Activated CD8-positive, alpha-beta T cell treated with anti-CD3 and anti-CD28 coated beads for 36 hours (primary cell): Measurements from ENCODE around the gene SH3BP1. TPM values are rescaled to one million over a fixed set of nuclear protein-coding genes. Genes with fewer than 3 reads are reported as not detected.

ENCODE experiments used
- ATAC-seq: fragments of 200-7000 bp; cut with Tn5 transposase; one replicate; pipeline ENCODE4 v1.10.0; 2021; ENCODE audit warnings: mild to moderate bottlenecking, moderate library complexity
- CTCF ChIA-PET: fragments of 350-600 bp; sonication (Branson Sonifier 250); formaldehyde crosslinking; loops from one replicate; lab custom pipeline; 2021; ENCODE audit warnings: antibody characterized with exemption; lab: Charles Lee
- POLR2A ChIA-PET: fragments of 350-600 bp; sonication (Branson Sonifier 250); formaldehyde crosslinking; loops from one replicate; lab custom pipeline; 2021; ENCODE audit warnings: antibody characterized with exemption; lab: Charles Lee
- DNase-seq: peaks from one replicate; pipeline ENCODE4 v3.0.0-alpha.2; 2020
- H3K27ac Mint-ChIP-seq: one replicate; pipeline ENCODE4 v1.8.0; 2021; ENCODE audit warnings: mild to moderate bottlenecking, mixed read lengths
- H3K27me3 Mint-ChIP-seq: one replicate; pipeline ENCODE4 v1.8.0; 2021; ENCODE audit warnings: mixed read lengths
- H3K36me3 Mint-ChIP-seq: one replicate; pipeline ENCODE4 v1.8.0; 2021; ENCODE audit warnings: low read depth, mixed read lengths
- H3K4me1 Mint-ChIP-seq: one replicate; pipeline ENCODE4 v1.8.0; 2021; ENCODE audit warnings: low read depth, mixed read lengths
- H3K4me3 Mint-ChIP-seq: one replicate; pipeline ENCODE4 v1.8.0; 2021; ENCODE audit warnings: mild to moderate bottlenecking, moderate library complexity, mixed read lengths
- H3K9me3 Mint-ChIP-seq: one replicate; pipeline ENCODE4 v1.8.0; 2021; ENCODE audit warnings: mixed read lengths
- CTCF ChIP-seq: fragments of 200-600 bp; IDR thresholded peaks from one replicate; pipeline ENCODE4 v1.8.0; 2022; ENCODE audit warnings: antibody characterized with exemption, mild to moderate bottlenecking
- intact Hi-C: fragments of 100-400 bp; cut with micrococcal nuclease; formaldehyde crosslinking; loops from one replicate; pipeline ENCODE4 v1.10.0; 2022
- total RNA-seq, 2 experiments: library from RNA; stranded (reverse); gene quantifications; one replicate each; pipeline ENCODE4 v1.2.3, GENCODE V29; 2021

Gene SH3BP1
- total RNA-seq, 2 experiments from 2014 or later: 122 to 128 TPM

- ATAC-seq (peak; percentile 99), DNase-seq (peak; percentile 98)
- no peaks in the 10 kb centered on the region for H3K9me3 Mint-ChIP-seq
- H3K4me1 Mint-ChIP-seq: peaks cover 14% of the 10 kb centered on the region
- peak within 1 kb of the TSS; percentile 24 for H3K27ac Mint-ChIP-seq
- H3K27me3 Mint-ChIP-seq: no peaks in the 10 kb centered on the region
- peak; percentile 46 for TF ChIP-seq CTCF
- peaks cover 18% of the 10 kb centered on the region for H3K36me3 Mint-ChIP-seq
- peak within 1 kb of the TSS; percentile 65 for H3K4me3 Mint-ChIP-seq
- CTCF ChIA-PET: interaction anchor here (0.6 to 2.7 kb wide), 9 partner anchors 10 to 112 kb away, joined by 3 to 20 read pairs (median 4); partner anchors contain the start of gene NOL12
- POLR2A ChIA-PET: interaction anchor here (0.8 to 2.1 kb wide), 8 partner anchors 10 to 89 kb away, joined by 3 to 11 read pairs (median 4); partner anchors contain the start of genes GGA1 and NOL12
- intact Hi-C loops: no loop called here
Observed at GRCh38 chr22:37696657-37697537, 57.4 kb downstream of the SH3BP1 start, which contains the start of gene TRIOBP. Gene TRIOBP, plus strand, starts transcription at chr22:37697048. Its CDS starts 4,318 bp downstream, at chr22:37701366.

DNA sequence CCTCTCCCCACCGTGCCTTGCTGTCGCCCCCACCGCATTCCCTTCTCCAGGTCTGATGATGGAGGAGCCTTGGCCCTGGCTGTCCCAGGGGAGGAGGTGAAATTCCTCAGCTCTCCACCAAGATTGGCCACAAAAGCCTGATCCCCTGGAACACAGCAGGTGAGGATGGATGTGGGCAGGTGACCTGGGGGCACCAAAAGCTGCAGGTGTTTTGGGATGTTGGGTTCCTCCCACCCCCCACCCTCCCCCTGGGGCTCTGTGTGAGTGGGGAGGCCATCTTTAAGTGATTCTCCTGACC lies 58.0 kb downstream of the SH3BP1 start:
- Mint-ChIP-seq H3K36me3 (peaks cover 14% of the 10 kb centered on the region), H3K9me3 (no peaks in the 10 kb centered on the region), H3K27me3 (no peaks in the 10 kb centered on the region), H3K27ac (no peak overlapping the region), H3K4me1 (peaks cover 14% of the 10 kb centered on the region), H3K4me3 (peak overlapping the region; percentile 65)
- DNase-seq: no peak
- intact Hi-C loops: no loop called here
- ATAC-seq: no peak
- no peak for TF ChIP-seq CTCF
- ChIA-PET CTCF (interaction anchor here (0.6 to 2.7 kb wide), 4 partner anchors 10 to 112 kb away, joined by 3 to 20 read pairs (median 4); no protein-coding TSS in a partner anchor), POLR2A (interaction anchor here (0.7 to 2.1 kb wide), 5 partner anchors 9 to 79 kb away, joined by 3 to 5 read pairs (median 3); partner anchors contain the start of gene NOL12)

DNA sequence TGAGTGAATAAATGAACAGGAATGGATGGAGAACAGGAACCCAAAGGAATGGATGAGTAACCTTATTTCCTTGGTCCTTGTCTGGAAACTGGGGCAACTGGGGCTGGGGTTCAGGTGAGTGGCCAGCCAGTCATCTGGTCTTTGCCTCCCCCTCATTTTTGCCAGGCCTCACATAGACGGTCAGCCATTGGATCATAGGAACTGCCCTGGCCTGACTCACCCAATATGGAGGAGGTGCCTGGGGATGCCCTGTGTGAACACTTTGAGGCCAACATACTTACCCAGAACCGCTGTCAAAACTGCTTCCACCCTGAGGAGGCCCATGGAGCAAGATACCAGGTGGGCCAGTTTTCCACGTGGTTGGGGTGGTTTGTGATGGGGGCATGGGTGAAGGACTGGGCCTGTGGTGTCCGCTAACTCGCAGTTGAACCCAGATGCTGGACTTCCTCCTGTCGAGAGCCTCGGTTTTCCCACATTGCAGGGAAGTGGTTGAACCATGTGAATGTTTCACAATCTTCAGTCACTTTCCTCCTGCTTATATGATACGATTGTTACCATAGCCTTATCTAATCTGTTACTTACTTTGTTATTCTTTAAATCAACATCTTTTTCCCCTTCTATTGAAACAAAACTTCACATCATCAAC lies 61.8 kb downstream of the SH3BP1 start:
- Mint-ChIP-seq H3K27ac (no peak overlapping the region), H3K4me1 (peaks cover 8% of the 10 kb centered on the region), H3K36me3 (peaks cover 8% of the 10 kb centered on the region), H3K4me3 (no peak overlapping the region), H3K9me3 (no peaks in the 10 kb centered on the region), H3K27me3 (no peaks in the 10 kb centered on the region)
- intact Hi-C loops: no loop called here
- CTCF ChIA-PET: no interaction called here
- DNase-seq: no peak
- no peak for ATAC-seq
- TF ChIP-seq CTCF: no peak
- POLR2A ChIA-PET: no interaction called here

GRCh38 chr22:37703906-37704305 lies 64.4 kb downstream of the SH3BP1 start:
- CTCF ChIA-PET: no interaction called here
- TF ChIP-seq CTCF: no peak
- Mint-ChIP-seq H3K36me3 (peaks cover 8% of the 10 kb centered on the region), H3K9me3 (no peaks in the 10 kb centered on the region), H3K27me3 (no peaks in the 10 kb centered on the region), H3K4me1 (no peaks in the 10 kb centered on the region), H3K4me3 (no peak overlapping the region), H3K27ac (no peak overlapping the region)
- POLR2A ChIA-PET: interaction anchor here (0.7 kb wide), 1 partner anchor 18 kb away, joined by 3 read pairs; the partner anchor contains the start of gene NOL12
- intact Hi-C loops: no loop called here
- ATAC-seq (no peak), DNase-seq (no peak)
